Measurements from ENCODE around the gene OR9I1. TPM values are rescaled to one million over a fixed set of nuclear protein-coding genes. Genes with fewer than 3 reads are reported as not detected.

The OR9I1 gene
- total RNA-seq, 2 experiments from 2014 or later, result not detected

GRCh38 chr11:58127350-58127749 lies 2.0 kb upstream of the OR9I1 start:
- POLR2A ChIA-PET, result no interaction called here
- CTCF ChIA-PET (ENCODE audit: unreplicated experiment), result no interaction called here
- Histone ChIP-seq H3K4me1 (ENCODE audit: insufficient read depth, low read length, poor library complexity, severe bottlenecking) (no peaks in the 10 kb centered on the region), H3K9me2 (ENCODE audit: insufficient read depth, low read length) (no peaks in the 10 kb centered on the region), H3K27ac (ENCODE audit: low read depth, low read length, poor library complexity, severe bottlenecking) (no peak overlapping the region), H4K20me1 (ENCODE audit: insufficient read depth, low read length) (no peaks in the 10 kb centered on the region), H3K79me2 (ENCODE audit: insufficient read depth, low read depth, low read length) (no peaks in the 10 kb centered on the region), H3K4me3 (ENCODE audit: low read depth, low read length, poor library complexity, severe bottlenecking) (no peak overlapping the region), H3K36me3 (ENCODE audit: insufficient read depth, low read length) (no peaks in the 10 kb centered on the region), H3K9me3 (ENCODE audit: low read length) (no peaks in the 10 kb centered on the region), H2AFZ (ENCODE audit: low read length) (no peak overlapping the region), H3K4me2 (ENCODE audit: low read length) (no peak overlapping the region)
- no peak for DNase-seq (ENCODE audit: low spot score)
- BruUV-seq (replicated peaks), result no TSS peak
- intact Hi-C loops (cut with micrococcal nuclease; ENCODE audit: unreplicated experiment), result no loop called here
- TF ChIP-seq EZH2phosphoT487 (IDR thresholded peaks at IDR 0.05; ENCODE audit: borderline replicate concordance, low read depth, low read length), result no peak
- TF ChIP-seq, protein P1, sequence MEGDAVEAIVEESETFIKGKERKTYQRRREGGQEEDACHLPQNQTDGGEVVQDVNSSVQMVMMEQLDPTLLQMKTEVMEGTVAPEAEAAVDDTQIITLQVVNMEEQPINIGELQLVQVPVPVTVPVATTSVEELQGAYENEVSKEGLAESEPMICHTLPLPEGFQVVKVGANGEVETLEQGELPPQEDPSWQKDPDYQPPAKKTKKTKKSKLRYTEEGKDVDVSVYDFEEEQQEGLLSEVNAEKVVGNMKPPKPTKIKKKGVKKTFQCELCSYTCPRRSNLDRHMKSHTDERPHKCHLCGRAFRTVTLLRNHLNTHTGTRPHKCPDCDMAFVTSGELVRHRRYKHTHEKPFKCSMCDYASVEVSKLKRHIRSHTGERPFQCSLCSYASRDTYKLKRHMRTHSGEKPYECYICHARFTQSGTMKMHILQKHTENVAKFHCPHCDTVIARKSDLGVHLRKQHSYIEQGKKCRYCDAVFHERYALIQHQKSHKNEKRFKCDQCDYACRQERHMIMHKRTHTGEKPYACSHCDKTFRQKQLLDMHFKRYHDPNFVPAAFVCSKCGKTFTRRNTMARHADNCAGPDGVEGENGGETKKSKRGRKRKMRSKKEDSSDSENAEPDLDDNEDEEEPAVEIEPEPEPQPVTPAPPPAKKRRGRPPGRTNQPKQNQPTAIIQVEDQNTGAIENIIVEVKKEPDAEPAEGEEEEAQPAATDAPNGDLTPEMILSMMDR (conservative IDR thresholded peaks at IDR 0.05; ENCODE audit: low read length), result no peak

- POLR2A ChIA-PET, result no interaction called here
These were observed 4.2 kb downstream of the OR9I1 start for GRCh38 chr11:58121096-58121495.

GRCh38 chr11:58097437-58097836 lies 27.9 kb downstream of the OR9I1 start:
- POLR2A ChIA-PET, result interaction anchor here (1.1 kb wide), 1 partner anchor 18 kb away, joined by 3 read pairs; no protein-coding TSS in a partner anchor
- no peak overlapping the region for H3K4me2 ChIP-seq (ENCODE audit: low read length)
- no TSS peak for BruUV-seq (replicated peaks)
- H2AFZ ChIP-seq (ENCODE audit: low read length), result no peak overlapping the region
- no peak for DNase-seq (ENCODE audit: low spot score)
- H3K79me2 ChIP-seq (ENCODE audit: insufficient read depth, low read depth, low read length), result no peaks in the 10 kb centered on the region
- no peaks in the 10 kb centered on the region for H3K4me1 ChIP-seq (ENCODE audit: insufficient read depth, low read length, poor library complexity, severe bottlenecking)
- H3K9me3 ChIP-seq (ENCODE audit: low read length), result no peaks in the 10 kb centered on the region
- no peak overlapping the region for H3K27ac ChIP-seq (ENCODE audit: low read depth, low read length, poor library complexity, severe bottlenecking)
- no peak overlapping the region for H3K4me3 ChIP-seq (ENCODE audit: low read depth, low read length, poor library complexity, severe bottlenecking)
- CTCF ChIA-PET (ENCODE audit: unreplicated experiment), result no interaction called here
- intact Hi-C loops (cut with micrococcal nuclease; ENCODE audit: unreplicated experiment), result no loop called here
- H3K9me2 ChIP-seq (ENCODE audit: insufficient read depth, low read length), result no peaks in the 10 kb centered on the region
- H3K36me3 ChIP-seq (ENCODE audit: insufficient read depth, low read length), result no peaks in the 10 kb centered on the region
- H4K20me1 ChIP-seq (ENCODE audit: insufficient read depth, low read length), result no peaks in the 10 kb centered on the region
- TF ChIP-seq, protein P1 (conservative IDR thresholded peaks at IDR 0.05; ENCODE audit: low read length), result no peak
- TF ChIP-seq EZH2phosphoT487 (IDR thresholded peaks at IDR 0.05; ENCODE audit: borderline replicate concordance, low read depth, low read length), result no peak

More at GRCh38 chr11:58121096-58121495, 4.2 kb downstream of the OR9I1 start:
- TF ChIP-seq EZH2phosphoT487 (IDR thresholded peaks at IDR 0.05; ENCODE audit: borderline replicate concordance, low read depth, low read length), result no peak
- TF ChIP-seq, protein P1 (conservative IDR thresholded peaks at IDR 0.05; ENCODE audit: low read length), result no peak
- no peak overlapping the region for H3K4me2 ChIP-seq (ENCODE audit: low read length)
- intact Hi-C loops (cut with micrococcal nuclease; ENCODE audit: unreplicated experiment), result no loop called here
- CTCF ChIA-PET (ENCODE audit: unreplicated experiment), result no interaction called here
- H3K36me3 ChIP-seq (ENCODE audit: insufficient read depth, low read length), result no peaks in the 10 kb centered on the region
- BruUV-seq (replicated peaks), result no TSS peak
- no peaks in the 10 kb centered on the region for H3K79me2 ChIP-seq (ENCODE audit: insufficient read depth, low read depth, low read length)
- DNase-seq (ENCODE audit: low spot score), result no peak
- H3K9me2 ChIP-seq (ENCODE audit: insufficient read depth, low read length), result no peaks in the 10 kb centered on the region
- no peaks in the 10 kb centered on the region for H3K4me1 ChIP-seq (ENCODE audit: insufficient read depth, low read length, poor library complexity, severe bottlenecking)
- no peaks in the 10 kb centered on the region for H3K9me3 ChIP-seq (ENCODE audit: low read length)
- no peak overlapping the region for H3K4me3 ChIP-seq (ENCODE audit: low read depth, low read length, poor library complexity, severe bottlenecking)
- no peaks in the 10 kb centered on the region for H4K20me1 ChIP-seq (ENCODE audit: insufficient read depth, low read length)
- no peak overlapping the region for H2AFZ ChIP-seq (ENCODE audit: low read length)
- H3K27ac ChIP-seq (ENCODE audit: low read depth, low read length, poor library complexity, severe bottlenecking), result no peak overlapping the region

Measured in OCI-LY7 (cell line).